RPMI8226 (cell line): ENCODE results near the gene DUSP8.

Experiments
- DNase-seq: peaks from one replicate; pipeline ENCODE4 v3.0.0-alpha.2; 2015

The DUSP8 gene

GRCh38 chr11:1553808-1554594 is 18.1 kb downstream of the DUSP8 start:
- DNase-seq: peak; percentile 77

- peak; percentile 19 for DNase-seq
These were observed 22.4 kb downstream of the DUSP8 start for GRCh38 chr11:1549338-1550330.

GRCh38 chr11:1548221-1549070 is 23.6 kb downstream of the DUSP8 start:
- DNase-seq: peak; percentile 87

GRCh38 chr11:1547467-1548098 is 24.5 kb downstream of the DUSP8 start:
- peak; percentile 17 for DNase-seq

GRCh38 chr11:1546536-1547466 is 25.3 kb downstream of the DUSP8 start:
- peak; percentile 69 for DNase-seq

GRCh38 chr11:1546077-1546535 is 26.0 kb downstream of the DUSP8 start:
- peak; percentile 56 for DNase-seq

GRCh38 chr11:1545432-1545831 is 26.6 kb downstream of the DUSP8 start:
- no peak for DNase-seq

- DNase-seq: no peak
These were observed 27.5 kb downstream of the DUSP8 start for GRCh38 chr11:1544536-1544935.

GRCh38 chr11:1543606-1544263 is 28.3 kb downstream of the DUSP8 start:
- no peak for DNase-seq

- peak; percentile 65 for DNase-seq
These were observed 29.8 kb downstream of the DUSP8 start for GRCh38 chr11:1542267-1542666.

GRCh38 chr11:1541474-1542204 is 30.4 kb downstream of the DUSP8 start:
- DNase-seq: no peak

GRCh38 chr11:1540074-1540473 is 32.0 kb downstream of the DUSP8 start:
- no peak for DNase-seq

GRCh38 chr11:1538153-1538552 is 33.9 kb downstream of the DUSP8 start:
- DNase-seq: no peak

- DNase-seq: no peak
These were observed 35.8 kb downstream of the DUSP8 start for GRCh38 chr11:1536065-1536843.

GRCh38 chr11:1534682-1535081 is 37.4 kb downstream of the DUSP8 start:
- no peak for DNase-seq

GRCh38 chr11:1534171-1534570 is 37.9 kb downstream of the DUSP8 start:
- no peak for DNase-seq

GRCh38 chr11:1533342-1533725 is 38.7 kb downstream of the DUSP8 start:
- DNase-seq: no peak

- no peak for DNase-seq
These were observed 39.3 kb downstream of the DUSP8 start for GRCh38 chr11:1532606-1533341.
